GM18909 (cell line): ENCODE results near the gene ZNF564.
A peak's percentile ranks its signal among the peaks of the same experiment; 100 is the strongest.
"Not testable (repeated sequence)": the region's sequence is repeated elsewhere in the genome, so short reads cannot be mapped to it uniquely, and the experiment has no call there.

Source experiments
- ATAC-seq: cut with Tn5 transposase; IDR thresholded peaks from one replicate; pipeline ENCODE4 v1.9.1; 2021; ENCODE audit warnings: mild to moderate bottlenecking; ENCODE audit not compliant: unreplicated experiment, poor library complexity

The ZNF564 gene

GRCh38 chr19:12513531-12514061 lies 37.7 kb downstream of the ZNF564 start:
- no peak for ATAC-seq

GRCh38 chr19:12497032-12497431 lies 54.2 kb downstream of the ZNF564 start:
- ATAC-seq, result no peak

DNA sequence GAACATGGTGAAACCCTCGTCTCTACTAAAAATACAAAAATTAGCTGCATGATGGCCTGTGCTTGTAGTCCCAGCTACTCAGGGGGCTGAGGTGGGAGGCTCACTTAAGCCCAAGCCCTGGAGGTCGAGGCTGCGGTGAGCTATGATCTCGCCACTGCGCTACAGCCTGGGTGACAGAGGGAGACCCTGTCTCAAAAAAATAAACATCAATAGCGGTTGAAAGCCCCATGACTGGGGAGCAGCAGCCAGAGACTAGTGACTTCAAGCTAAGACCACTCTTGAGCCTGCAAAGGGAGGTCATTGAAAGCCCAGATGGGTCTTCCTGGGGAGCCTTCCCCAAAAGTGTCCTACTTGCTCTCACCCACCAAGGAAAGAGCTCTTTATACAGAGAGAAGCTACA lies 54.8 kb downstream of the ZNF564 start:
- ATAC-seq, result no peak

DNA sequence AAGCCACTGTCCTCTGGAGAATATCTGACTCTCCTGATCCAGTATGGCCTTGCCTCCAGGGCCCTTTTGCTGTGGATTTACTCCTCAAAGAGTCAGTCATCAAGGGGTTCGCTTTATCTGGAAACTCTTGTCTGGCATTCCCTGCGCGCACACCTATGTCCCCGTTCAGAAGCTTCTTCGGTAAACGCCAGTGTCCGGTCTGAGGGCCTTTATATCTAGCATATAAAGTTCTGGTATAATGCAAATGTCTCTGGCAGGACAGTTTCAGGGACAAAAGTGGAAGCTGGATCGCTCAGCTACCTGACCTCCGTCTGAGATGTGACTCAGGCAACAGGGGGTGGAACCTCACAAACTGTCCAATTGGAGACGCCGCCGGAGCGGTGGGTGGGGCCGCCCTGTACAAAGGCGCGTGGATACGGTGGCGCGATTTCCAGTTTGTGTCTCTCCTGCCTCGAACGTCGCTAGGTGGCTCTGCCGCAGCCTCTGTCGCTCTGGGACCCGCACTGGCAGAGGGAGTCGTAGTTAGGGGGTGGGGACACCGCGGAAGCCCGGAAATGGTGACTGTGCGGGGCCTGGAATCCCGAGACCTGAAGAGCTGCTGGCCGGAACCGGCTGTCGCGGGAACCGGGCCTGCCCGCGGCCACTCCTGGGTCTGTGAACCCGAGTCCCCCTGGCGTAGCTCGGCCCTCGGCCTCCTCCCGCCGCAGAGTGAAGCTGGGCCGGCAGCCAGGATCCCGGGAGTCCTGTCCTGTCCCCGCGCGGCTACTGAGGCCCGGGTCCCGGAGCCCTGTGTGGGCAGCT lies 56.1 kb downstream of the ZNF564 start:
- peak; percentile 78 for ATAC-seq

- no peak for ATAC-seq
Measured at GRCh38 chr19:12494260-12494860, 56.9 kb downstream of the ZNF564 start.

DNA sequence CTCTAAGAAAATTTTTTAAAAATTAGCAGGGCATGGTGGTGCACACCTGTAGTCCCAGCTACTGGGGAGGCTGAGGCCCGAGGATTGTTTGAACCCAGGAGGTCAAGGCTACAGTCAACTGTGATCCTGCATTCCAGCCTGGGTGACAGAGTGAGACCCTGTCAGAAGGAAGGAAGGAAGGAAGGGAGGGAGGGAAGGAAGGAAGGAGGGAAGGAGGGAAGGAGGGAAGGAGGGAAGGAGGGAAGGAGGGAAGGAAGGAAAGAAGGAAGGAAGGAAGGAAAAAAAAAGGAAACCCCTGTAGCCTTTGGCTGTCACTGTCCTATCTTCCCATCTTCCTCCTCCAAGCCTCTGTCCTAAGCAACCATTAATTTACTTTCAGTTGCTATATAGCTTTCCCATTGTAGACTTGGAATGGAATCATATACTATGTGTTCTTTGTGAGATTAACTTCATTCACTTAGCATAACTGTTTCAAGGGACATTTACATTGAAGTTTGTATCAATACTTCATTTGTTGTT lies 65.0 kb downstream of the ZNF564 start:
- not testable (repeated sequence) for ATAC-seq

DNA sequence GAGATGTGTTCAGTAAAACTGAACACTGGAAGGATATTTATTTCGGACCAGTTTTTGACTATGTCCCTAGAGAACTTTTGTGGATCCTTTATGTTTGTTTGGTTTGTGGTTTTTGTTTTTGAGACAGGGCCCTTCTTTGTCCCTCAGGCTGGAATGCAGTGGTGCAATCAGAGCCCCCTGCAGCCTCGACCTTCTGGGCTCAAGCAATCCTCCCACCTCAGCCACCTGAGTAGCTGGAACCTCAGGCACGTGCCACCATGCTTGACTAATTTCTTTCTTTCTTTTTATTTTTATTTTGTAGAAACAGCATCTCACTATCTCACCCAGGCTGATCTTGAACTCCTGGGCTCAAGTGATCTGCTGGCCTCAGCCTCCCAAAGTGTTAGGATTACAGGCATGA lies 65.7 kb downstream of the ZNF564 start:
- no peak for ATAC-seq

DNA sequence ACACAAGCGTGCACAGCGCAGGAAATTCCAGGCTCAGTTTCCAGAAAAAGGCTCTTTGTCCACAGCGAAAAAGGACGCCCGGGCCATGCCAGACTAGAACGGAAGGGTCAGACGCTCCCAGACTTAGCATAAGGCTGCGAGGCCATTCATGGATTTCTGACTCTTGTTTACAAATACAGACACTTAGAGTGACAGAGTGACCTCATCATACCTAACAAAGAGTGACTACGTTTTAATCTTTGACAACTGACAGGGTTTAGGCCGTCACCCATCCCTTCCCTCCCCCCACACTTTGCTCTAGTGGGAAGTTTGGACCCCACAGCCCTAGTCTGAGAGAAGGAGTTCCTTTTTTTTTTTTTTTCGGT lies 66.2 kb downstream of the ZNF564 start:
- peak; percentile 7 for ATAC-seq

- peak; percentile 94 for ATAC-seq
Measured at GRCh38 chr19:12484371-12485051, 66.8 kb downstream of the ZNF564 start, which contains the start of gene ZNF709. ZNF709 (minus strand) TSS chr19:12484816; CDS start chr19:12484657, 159 bp downstream.

- no peak for ATAC-seq
Measured at GRCh38 chr19:12484011-12484370, 67.3 kb downstream of the ZNF564 start.

DNA sequence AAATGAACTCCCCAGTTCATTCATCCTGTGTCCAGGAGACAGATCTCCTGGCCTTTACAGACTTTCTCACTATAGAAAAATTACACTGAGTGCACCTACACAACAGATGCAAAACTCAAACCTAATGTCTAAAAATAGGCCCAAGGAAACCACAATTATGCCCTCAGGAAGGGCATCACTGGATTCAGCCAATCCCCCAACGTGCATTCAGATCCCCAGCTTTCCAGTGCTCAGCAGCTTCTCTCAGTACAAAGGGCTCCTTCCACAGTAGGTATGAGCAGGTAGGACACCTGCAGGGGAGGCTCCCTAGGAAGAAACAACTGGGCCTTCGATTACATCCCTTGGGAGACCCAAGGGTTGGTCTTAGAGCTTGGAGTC lies 68.8 kb downstream of the ZNF564 start:
- no peak for ATAC-seq

DNA sequence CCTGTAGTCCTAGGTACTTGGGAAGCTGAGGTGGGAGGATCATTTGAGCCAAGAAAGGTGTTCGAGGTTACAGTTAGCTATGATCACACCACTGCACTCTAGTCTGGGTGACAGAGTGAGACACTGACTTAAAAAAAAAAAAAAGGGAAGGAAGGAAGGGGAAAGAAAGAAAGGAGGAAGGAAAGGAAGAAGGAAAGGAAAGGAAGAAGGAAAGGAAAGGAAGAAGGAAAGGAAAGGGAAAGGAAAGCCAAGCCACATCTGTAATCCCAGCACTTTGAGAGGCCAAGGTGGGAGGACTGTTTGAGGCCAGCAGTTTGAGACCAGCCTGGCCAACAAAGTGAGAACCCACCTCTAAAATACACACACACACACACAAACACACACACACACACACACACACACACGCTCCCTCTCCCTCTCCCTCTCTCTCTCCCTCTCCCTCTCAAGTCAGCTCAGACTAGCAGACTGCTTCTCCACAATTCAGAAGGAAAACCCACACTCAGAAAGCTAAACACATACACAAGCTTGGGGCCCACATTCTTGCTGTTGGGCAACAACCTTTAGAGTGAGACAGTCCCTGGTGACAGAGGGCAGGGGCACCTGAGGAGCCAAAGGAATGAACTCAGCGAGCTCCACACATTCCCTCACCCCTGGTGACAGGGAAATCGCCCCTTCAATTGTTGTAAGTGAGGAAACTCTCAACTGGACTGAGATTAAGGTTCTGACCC lies 69.3 kb downstream of the ZNF564 start:
- ATAC-seq, result no peak

DNA sequence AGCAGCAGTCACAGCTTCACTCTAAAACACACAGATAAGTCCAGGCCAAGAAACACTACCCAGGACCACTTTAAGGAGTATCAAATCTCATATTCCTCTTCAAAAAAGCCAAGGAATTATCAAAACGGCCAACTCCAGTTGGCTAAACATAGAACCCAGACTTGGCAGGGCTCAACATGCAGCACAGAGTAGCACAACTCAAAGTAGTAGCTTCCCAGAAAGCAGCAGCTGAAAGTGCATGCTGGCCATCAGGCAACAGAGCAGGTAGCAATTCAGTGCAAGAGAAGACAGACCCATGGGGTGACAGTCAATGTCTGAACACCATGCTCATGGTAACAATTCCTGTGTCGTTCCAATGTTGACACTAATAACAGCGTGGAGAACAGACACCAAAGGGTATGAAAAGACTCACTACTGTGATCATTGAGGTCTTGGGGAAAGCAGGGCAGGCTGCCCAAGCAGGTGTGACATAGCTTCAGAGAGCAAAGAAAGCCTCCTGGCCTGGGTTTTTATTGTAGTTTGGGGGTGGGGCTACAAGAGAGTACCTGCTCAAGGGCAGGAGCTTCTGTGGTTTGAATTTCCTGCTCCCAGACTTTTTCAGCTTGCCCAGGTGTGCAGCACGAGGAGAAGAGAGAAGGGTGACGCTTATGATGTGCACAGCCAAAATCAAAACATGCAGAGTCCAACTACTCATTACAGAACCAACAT lies 72.9 kb downstream of the ZNF564 start:
- no peak for ATAC-seq
